ENCODE results near the gene PECR. TPM values are rescaled to one million over a fixed set of nuclear protein-coding genes. Genes with fewer than 3 reads are reported as not detected.

The PECR gene
- total and polyA plus RNA-seq, 2 of the 13 experiments (the other 11 are each of a cell fraction or from before 2014, with no cell fraction given) = 151 to 153 TPM

DNA sequence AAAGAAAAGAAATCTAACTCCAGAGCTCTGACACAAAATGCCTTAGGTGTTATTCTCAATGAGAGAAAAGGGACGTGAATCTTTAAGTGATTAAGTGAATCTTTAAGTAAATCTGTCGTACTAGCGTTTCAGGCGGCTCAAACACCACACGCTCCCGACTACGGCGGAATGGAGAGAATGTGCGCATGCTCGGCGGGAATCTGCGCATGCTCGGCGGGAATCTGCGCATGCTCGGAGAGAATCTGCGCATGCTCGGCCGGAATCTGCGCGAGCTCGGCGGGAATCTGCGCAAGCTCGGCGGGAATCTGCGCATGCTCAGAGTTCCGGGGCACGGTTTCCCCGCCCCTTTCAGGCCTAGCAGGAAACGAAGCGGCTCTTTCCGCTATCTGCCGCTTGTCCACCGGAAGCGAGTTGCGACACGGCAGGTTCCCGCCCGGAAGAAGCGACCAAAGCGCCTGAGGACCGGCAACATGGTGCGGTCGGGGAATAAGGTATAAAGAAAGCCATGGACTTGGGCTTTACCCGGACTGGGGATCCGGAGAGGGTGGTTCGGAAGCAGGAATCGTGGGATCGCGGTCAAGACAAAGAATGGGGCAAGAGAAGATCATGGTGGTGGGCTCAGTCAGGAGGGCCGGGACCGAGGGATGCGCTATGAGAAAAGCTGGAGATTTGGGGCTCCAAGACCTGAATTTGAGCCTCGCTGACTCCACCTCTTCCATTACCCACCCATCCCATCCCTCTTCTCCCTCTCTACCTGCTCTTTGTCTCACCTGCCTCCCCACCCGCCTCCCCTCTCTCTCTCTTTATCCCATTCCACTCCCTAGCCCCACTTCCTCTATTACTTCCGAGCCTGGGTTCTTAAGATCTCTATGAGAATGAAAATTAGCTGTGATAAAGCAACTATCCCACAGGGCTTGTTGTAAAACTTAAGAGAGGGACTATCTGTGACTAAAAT, 27.6 kb upstream of the PECR start, which contains the start of gene XRCC5 (continued):
- TF ChIP-seq, protein P1, sequence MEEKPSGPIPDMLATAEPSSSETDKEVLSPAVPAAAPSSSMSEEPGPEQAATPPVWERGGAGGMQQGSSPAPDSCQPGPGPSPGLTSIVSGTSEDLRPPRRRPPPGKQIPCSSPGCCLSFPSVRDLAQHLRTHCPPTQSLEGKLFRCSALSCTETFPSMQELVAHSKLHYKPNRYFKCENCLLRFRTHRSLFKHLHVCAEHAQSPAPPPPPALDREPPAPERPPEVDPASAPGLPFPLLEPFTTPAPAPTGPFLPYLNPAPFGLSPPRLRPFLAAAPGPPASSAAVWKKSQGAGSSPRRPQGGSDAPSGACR (CRISPR knock-in tag; IDR thresholded peaks at IDR 0.05) = peak; percentile 76; the same call in 1 of the 2 replicates
- peak; percentile 72; the same call in 1 of the 2 replicates for TF ChIP-seq NCOA1 (CRISPR knock-in tag; IDR thresholded peaks at IDR 0.05)
- 0 out of 2 replicates have a peak, but pooled peaks have one; percentile 32 for TF ChIP-seq HMG20A (CRISPR knock-in tag; IDR thresholded peaks at IDR 0.05; ENCODE audit: borderline replicate concordance)
- no peak for TF ChIP-seq CHD4 (IDR thresholded peaks at IDR 0.05; ENCODE audit: borderline replicate concordance, low read length)
- TF ChIP-seq, protein P2, sequence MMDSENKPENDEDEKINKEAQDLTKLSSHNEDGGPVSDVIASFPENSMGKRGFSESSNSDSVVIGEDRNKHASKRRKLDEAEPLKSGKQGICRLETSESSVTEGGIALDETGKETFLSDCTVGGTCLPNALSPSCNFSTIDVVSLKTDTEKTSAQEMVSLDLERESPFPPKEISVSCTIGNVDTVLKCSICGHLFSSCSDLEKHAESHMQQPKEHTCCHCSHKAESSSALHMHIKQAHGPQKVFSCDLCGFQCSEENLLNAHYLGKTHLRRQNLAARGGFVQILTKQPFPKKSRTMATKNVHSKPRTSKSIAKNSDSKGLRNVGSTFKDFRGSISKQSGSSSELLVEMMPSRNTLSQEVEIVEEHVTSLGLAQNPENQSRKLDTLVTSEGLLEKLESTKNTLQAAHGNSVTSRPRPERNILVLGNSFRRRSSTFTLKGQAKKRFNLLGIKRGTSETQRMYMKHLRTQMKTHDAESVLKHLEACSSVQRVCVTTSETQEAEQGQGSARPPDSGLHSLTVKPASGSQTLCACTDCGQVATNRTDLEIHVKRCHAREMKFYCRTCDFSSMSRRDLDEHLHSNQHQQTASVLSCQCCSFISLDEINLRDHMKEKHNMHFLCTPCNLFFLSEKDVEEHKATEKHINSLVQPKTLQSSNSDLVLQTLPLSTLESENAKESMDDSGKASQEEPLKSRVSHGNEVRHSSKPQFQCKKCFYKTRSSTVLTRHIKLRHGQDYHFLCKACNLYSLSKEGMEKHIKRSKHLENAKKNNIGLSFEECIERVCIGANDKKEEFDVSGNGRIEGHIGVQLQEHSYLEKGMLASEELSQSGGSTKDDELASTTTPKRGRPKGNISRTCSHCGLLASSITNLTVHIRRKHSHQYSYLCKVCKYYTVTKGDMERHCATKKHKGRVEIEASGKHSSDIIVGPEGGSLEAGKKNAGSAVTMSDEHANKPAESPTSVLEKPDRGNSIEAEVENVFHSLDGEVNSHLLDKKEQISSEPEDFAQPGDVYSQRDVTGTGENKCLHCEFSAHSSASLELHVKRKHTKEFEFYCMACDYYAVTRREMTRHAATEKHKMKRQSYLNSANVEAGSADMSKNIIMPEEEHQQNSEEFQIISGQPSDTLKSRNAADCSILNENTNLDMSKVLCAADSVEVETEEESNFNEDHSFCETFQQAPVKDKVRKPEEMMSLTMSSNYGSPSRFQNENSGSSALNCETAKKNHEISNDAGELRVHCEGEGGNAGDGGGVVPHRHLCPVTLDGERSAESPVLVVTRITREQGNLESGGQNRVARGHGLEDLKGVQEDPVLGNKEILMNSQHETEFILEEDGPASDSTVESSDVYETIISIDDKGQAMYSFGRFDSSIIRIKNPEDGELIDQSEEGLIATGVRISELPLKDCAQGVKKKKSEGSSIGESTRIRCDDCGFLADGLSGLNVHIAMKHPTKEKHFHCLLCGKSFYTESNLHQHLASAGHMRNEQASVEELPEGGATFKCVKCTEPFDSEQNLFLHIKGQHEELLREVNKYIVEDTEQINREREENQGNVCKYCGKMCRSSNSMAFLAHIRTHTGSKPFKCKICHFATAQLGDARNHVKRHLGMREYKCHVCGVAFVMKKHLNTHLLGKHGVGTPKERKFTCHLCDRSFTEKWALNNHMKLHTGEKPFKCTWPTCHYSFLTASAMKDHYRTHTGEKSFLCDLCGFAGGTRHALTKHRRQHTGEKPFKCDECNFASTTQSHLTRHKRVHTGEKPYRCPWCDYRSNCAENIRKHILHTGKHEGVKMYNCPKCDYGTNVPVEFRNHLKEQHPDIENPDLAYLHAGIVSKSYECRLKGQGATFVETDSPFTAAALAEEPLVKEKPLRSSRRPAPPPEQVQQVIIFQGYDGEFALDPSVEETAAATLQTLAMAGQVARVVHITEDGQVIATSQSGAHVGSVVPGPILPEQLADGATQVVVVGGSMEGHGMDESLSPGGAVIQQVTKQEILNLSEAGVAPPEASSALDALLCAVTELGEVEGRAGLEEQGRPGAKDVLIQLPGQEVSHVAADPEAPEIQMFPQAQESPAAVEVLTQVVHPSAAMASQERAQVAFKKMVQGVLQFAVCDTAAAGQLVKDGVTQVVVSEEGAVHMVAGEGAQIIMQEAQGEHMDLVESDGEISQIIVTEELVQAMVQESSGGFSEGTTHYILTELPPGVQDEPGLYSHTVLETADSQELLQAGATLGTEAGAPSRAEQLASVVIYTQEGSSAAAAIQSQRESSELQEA (CRISPR knock-in tag; IDR thresholded peaks at IDR 0.05; ENCODE audit: not compliant biosample characterization) = no peak
- TF ChIP-seq ZSCAN22 (CRISPR knock-in tag; IDR thresholded peaks at IDR 0.05) = 0 out of 2 replicates have a peak, but pooled peaks have one; percentile 70
- TF ChIP-seq, protein P3, sequence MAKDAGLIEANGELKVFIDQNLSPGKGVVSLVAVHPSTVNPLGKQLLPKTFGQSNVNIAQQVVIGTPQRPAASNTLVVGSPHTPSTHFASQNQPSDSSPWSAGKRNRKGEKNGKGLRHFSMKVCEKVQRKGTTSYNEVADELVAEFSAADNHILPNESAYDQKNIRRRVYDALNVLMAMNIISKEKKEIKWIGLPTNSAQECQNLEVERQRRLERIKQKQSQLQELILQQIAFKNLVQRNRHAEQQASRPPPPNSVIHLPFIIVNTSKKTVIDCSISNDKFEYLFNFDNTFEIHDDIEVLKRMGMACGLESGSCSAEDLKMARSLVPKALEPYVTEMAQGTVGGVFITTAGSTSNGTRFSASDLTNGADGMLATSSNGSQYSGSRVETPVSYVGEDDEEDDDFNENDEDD (CRISPR knock-in tag; IDR thresholded peaks at IDR 0.05; ENCODE audit: borderline replicate concordance) = peak; percentile 98
- peak; percentile 95 for TF ChIP-seq HOXA5 (CRISPR knock-in tag; IDR thresholded peaks at IDR 0.05)
- no peak; the same call in none of the 2 replicates for TF ChIP-seq HES4 (CRISPR knock-in tag; IDR thresholded peaks at IDR 0.05; ENCODE audit: borderline replicate concordance)
- TF ChIP-seq ZFP36 (IDR thresholded peaks at IDR 0.05; ENCODE audit: borderline replicate concordance, low read depth, low read length, partially characterized antibody) = no peak
- no peak; the same call in 1 of the 2 replicates for TF ChIP-seq MXD4 (CRISPR knock-in tag; IDR thresholded peaks at IDR 0.05)
- TF ChIP-seq NONO (IDR thresholded peaks at IDR 0.05) = no peak
- peak; percentile 90 for TF ChIP-seq NONO (CRISPR knock-in tag; conservative IDR thresholded peaks at IDR 0.05)
- TF ChIP-seq, protein P4, sequence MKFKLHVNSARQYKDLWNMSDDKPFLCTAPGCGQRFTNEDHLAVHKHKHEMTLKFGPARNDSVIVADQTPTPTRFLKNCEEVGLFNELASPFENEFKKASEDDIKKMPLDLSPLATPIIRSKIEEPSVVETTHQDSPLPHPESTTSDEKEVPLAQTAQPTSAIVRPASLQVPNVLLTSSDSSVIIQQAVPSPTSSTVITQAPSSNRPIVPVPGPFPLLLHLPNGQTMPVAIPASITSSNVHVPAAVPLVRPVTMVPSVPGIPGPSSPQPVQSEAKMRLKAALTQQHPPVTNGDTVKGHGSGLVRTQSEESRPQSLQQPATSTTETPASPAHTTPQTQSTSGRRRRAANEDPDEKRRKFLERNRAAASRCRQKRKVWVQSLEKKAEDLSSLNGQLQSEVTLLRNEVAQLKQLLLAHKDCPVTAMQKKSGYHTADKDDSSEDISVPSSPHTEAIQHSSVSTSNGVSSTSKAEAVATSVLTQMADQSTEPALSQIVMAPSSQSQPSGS (CRISPR knock-in tag; IDR thresholded peaks at IDR 0.05) = peak; percentile 73; the same call in 1 of the 2 replicates
- peak; percentile 41; the same call in 1 of the 2 replicates for TF ChIP-seq FOSL2 (CRISPR knock-in tag; IDR thresholded peaks at IDR 0.05)
- TF ChIP-seq ZNF776 (CRISPR knock-in tag; IDR thresholded peaks at IDR 0.05) = peak; percentile 90; the same call in 1 of the 2 replicates
- TF ChIP-seq NR2F6 (IDR thresholded peaks at IDR 0.05) = no peak
- TF ChIP-seq NR2F6 (CRISPR knock-in tag; IDR thresholded peaks at IDR 0.05) = 0 out of 2 replicates have a peak, but pooled peaks have one; percentile 32
